ENCODE data around the gene CRB2. TPM values are rescaled to one million over a fixed set of nuclear protein-coding genes. Genes with fewer than 3 reads are reported as not detected.

Gene CRB2
- total RNA-seq, 1 donor, result not detected

DNA sequence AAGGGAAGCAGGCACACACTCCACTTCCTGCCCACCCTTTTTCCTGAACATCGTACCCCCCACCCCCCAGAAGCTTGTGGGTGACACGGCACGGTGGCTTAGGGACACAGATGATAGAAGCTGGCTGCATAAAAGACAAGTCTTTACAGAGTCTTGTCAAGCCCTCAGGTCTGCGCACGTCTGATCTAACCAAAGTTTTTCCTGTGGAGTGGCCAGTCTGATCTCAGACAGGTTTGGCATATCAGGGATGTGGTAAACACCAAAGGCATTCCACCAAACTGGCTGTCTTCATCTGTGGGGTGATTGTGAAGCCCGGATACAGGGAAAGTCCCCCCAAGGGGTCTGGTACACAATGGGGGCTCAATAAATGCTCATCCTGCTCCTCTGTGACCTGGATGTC lies 50.0 kb downstream of the CRB2 start:
- no peak for DNase-seq (ENCODE audit: low read depth)
- no peak overlapping the region for H3K4me3 ChIP-seq (ENCODE audit: low read depth, low read length)
- TF ChIP-seq, protein P1, sequence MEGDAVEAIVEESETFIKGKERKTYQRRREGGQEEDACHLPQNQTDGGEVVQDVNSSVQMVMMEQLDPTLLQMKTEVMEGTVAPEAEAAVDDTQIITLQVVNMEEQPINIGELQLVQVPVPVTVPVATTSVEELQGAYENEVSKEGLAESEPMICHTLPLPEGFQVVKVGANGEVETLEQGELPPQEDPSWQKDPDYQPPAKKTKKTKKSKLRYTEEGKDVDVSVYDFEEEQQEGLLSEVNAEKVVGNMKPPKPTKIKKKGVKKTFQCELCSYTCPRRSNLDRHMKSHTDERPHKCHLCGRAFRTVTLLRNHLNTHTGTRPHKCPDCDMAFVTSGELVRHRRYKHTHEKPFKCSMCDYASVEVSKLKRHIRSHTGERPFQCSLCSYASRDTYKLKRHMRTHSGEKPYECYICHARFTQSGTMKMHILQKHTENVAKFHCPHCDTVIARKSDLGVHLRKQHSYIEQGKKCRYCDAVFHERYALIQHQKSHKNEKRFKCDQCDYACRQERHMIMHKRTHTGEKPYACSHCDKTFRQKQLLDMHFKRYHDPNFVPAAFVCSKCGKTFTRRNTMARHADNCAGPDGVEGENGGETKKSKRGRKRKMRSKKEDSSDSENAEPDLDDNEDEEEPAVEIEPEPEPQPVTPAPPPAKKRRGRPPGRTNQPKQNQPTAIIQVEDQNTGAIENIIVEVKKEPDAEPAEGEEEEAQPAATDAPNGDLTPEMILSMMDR (IDR thresholded peaks at IDR 0.05; ENCODE audit: insufficient read depth, low read depth, low read length), result no peak

DNA sequence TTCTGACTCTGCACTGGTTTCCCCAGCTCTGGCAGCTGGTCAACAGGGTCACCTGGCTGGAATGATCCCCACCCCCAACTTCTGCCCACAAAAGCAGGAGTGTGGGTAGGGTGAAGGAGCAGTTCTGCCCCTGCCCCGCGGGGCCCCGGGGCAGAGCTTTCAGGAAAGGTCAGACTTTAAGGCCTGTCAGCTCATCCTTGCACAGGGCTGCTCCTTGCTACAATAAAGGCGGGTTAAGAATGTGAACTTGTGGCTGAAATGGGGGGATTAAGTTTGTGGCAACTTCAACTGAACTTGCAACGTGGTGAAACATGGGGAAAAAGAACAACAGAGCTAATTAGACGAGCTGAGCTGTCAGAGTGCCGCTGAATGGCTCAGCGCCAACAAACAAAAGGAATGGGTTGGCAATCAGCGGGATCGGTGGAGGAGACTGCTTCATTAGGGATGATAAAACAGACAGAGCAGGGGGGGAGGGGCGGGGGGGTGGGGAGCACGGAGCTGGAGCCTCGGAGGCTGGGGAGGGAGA lies 50.8 kb downstream of the CRB2 start:
- peak; percentile 28 for DNase-seq (ENCODE audit: low read depth)
- TF ChIP-seq, protein P1 (IDR thresholded peaks at IDR 0.05; ENCODE audit: insufficient read depth, low read depth, low read length), result no peak
- H3K4me3 ChIP-seq (ENCODE audit: low read depth, low read length), result no peak overlapping the region

DNA sequence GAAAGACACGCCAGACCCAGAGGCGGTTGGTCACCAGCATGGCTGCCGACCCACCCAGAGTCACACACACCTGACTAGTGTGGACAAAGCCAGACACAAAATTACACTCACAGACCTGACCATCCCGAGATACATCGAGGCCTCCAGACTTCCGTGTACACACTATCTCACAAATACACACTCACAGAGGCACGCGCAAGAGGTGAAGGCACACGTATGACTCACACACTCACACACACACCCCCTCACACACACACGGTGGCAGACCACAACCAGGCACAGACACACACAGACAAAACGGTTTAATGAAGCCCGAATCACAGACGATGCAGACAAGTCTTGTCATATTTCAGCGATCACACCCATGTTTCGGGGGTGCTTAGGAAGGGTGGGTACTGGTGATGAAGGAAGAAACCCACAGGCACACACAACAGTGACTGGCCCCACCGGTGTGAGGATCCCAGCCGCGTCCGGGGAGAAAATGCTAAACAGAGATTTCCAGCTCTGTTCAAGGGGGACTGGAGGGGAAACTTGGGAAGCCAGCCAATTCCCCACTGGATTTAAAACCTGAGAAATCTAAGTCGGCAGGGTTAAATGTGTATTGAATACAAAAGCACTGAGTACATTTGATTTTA lies 51.3 kb downstream of the CRB2 start:
- TF ChIP-seq, protein P1 (IDR thresholded peaks at IDR 0.05; ENCODE audit: insufficient read depth, low read depth, low read length), result no peak
- no peak overlapping the region for H3K4me3 ChIP-seq (ENCODE audit: low read depth, low read length)
- no peak for DNase-seq (ENCODE audit: low read depth)

DNA sequence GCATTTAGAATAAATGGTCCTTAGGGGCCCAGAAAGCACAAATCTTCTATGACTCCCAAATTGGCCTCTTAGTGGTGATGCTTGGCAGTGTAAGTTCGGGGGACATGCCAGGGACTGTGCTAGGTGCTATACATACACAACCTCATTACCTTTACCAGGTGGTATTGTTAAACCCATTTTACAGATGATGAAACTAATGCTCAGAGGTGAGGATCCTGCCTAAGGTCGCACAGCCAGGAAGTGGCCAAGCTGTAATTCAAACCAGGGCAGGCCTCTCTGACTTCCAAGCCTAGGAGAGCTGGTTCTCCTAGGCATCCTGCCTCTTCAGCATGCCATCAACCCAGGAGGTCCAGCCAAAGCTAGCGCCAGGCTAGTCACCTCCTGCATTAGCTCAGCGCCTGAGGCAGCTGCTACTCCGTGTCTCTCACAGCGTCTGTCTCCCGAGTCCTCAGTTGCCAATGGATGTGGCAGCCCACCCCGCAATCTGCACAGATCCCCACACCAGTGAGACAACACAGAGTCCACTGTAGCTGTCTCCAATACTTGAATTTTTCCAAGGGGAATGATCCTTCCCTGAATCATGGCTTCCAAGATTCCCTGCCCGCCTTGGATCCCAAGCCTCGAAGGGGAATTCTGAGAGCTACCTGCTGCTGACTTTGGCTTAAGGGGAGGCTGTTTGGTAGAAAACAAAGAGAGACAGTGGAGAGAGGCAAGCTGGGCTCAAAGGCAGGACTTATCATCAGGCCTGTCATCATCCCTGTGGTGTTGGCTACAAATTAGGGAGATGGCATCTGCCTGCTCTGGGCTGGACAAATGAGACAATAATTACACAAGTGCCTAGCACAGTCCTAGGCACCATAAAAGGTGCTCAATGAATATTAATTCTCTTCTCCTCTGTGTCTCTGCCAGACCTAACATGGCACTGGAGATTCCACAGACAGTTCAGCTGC lies 52.6 kb downstream of the CRB2 start:
- TF ChIP-seq, protein P1 (IDR thresholded peaks at IDR 0.05; ENCODE audit: insufficient read depth, low read depth, low read length), result no peak
- DNase-seq (ENCODE audit: low read depth), result no peak
- H3K4me3 ChIP-seq (ENCODE audit: low read depth, low read length), result no peak overlapping the region

DNA sequence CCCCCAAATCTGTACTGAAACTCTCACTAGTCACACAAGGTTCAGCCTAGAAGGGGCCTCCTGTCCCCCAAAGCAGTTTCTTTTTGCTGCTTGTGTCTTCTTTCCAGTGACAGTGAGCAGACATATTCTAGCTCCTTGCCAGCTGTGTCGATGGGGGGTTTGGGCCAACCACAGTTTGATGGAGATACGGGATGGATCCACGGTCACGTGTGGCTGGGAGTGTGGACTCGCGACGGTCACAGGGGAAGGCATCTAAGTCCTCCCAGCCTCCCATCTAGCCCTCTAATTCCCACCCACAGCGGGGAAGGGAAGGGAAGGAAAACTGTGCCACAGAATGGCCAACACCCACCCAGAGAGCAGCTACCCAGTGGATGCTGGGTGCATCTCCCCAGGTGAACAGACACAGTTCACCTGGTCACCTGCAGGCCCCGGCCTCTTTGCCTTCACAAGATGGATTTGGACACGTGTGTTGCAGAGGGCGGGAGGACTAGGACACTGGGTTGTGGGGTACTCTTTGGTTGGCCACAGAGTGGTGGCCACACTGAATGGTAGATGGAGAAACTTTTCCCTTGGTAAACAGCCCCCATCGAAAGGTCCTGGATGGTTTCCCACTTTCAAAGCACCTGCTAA lies 54.4 kb downstream of the CRB2 start:
- H3K4me3 ChIP-seq (ENCODE audit: low read depth, low read length), result no peak overlapping the region
- DNase-seq (ENCODE audit: low read depth), result no peak
- TF ChIP-seq, protein P1 (IDR thresholded peaks at IDR 0.05; ENCODE audit: insufficient read depth, low read depth, low read length), result no peak

DNA sequence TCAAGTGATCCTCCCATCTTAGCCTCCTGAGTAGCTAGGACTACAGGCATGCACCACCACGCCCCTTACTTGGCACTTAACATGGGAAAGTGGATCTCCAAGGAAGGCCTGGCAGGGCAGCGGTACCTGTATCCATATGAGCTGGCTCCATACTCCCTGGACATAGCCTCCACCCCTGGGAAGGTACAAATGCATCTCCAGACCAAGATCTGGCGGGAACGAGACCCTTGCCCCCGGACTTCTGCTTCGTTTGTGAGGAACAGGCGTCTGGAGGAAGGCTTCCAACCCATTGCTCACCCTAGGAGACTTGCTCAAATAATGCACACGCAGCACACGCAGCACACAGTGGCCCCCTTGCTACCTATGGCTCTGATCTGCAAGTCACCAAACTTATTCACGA lies 55.2 kb downstream of the CRB2 start:
- no peak for DNase-seq (ENCODE audit: low read depth)
- TF ChIP-seq, protein P1 (IDR thresholded peaks at IDR 0.05; ENCODE audit: insufficient read depth, low read depth, low read length), result no peak

More for the DNA sequence above, 55.2 kb downstream of the CRB2 start:
- H3K4me3 ChIP-seq (ENCODE audit: low read depth, low read length), result no peak overlapping the region
